ENCODE results near the gene TEDC2. TPM values are rescaled to one million over a fixed set of nuclear protein-coding genes. Genes with fewer than 3 reads are reported as not detected.

TEDC2 gene
- polyA plus RNA-seq, 1 of the 3 experiments (the other 2 are of a cell fraction) = 15.6 TPM

DNA sequence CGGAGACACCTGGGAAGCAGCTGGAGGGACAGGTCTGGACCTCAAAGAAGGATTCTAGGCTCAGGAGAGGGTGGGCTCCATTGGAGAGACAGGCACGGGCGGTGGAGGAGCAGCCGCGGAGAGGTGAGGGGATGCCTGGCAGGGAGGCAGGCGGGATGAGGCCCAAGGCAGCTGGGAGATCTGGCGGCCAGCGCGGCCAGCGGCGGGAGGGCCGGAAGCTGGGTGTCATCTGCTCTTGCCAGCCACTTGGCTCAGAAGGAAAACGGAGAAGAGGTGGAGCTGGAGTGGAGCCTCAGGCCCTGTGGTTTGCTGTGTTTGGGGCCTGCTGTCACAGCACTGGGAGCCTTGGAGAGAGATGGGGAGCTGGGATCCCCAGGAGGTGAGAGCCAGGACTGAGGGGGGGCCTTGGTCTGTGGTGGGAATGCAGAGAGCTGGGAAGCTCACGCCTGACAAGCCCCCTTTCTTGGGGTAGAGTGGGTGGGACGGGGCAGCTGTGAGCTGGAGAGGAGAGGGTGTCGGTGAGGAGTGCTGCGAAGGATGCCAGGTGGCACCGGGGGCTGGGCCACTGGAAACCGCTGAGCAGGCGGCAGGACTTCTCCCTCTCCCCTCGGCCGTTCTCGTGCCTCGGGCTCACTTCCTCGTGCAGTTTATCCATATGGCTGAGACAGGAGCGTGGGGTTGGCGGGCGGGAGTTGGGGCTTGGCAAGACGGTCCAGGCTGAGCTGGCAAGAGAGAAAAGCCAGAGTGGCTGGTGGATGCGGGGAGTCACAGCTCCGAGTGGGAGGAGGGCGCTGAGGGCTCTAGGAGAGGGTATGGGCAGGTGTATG lies 23.0 kb downstream of the TEDC2 start:
- Histone ChIP-seq H3K27ac (ENCODE audit: low read depth in 2 of 2, low read length in 1 of 2) (peak overlapping the region; percentile 47 to 86; a peak in 3 of 4 replicates), H3K4me2 (peak overlapping the region; percentile 73), H3K9me2 (no peaks in the 10 kb centered on the region), H3K9me3 (no peaks in the 10 kb centered on the region), H3K79me2 (ENCODE audit: insufficient read depth) (peaks cover 6% of the 10 kb centered on the region; the same call in 1 of the 2 replicates), H3K27me3 (ENCODE audit: insufficient read depth) (no peaks in the 10 kb centered on the region), H3K4me1 (ENCODE audit: control insufficient read depth in 1 of 2, insufficient read depth in 2 of 2, low read depth in 1 of 2, low read length in 1 of 2) (peaks cover 3 to 48% of the 10 kb centered on the region in 2 experiments; a peak in 3 of 4 replicates), H2AFZ (ENCODE audit: low read depth) (peak overlapping the region; percentile 54), H3K36me3 (replicated peaks in 1 of 2; ENCODE audit: control insufficient read depth in 1 of 2, insufficient read depth in 2 of 2, low read length in 1 of 2) (no peaks in the 10 kb centered on the region), H3F3A (replicated peaks; ENCODE audit: insufficient read depth) (no peaks in the 10 kb centered on the region), H4K20me1 (ENCODE audit: insufficient read depth) (no peaks in the 10 kb centered on the region), H3K4me3 (ENCODE audit: low read depth in 2 of 2, low read length in 1 of 2) (peak overlapping the region; percentile 3 to 11; a peak in 2 of 4 replicates), H3K9ac (peak overlapping the region; percentile 44; the same call in 1 of the 2 replicates)
- ChIA-PET CTCF (interaction anchor here (0.8 to 12.7 kb wide), 13 partner anchors 8 to 479 kb away, joined by 3 to 95 read pairs (median 4); partner anchors contain the start of genes ABCA3, CCNF, NTN3 and TBC1D24), POLR2A (interaction anchor here (0.6 to 3.5 kb wide), 8 partner anchors 8 to 55 kb away, joined by 3 to 44 read pairs (median 6); partner anchors contain the start of genes NTN3, TBC1D24 and TEDC2)
- DNase-seq = peak; percentile 91
- WGBS (ENCODE audit: low lambda C conversion rate) = 53% methylated on average over 32 of the region's 32 CpGs
- no peak for TF ChIP-seq GABPA (IDR thresholded peaks at IDR 0.05; ENCODE audit: low read depth)
- TF ChIP-seq MAX (IDR thresholded peaks at IDR 0.05; ENCODE audit: low read depth) = no peak
- TF ChIP-seq GATA2 (CRISPR knock-in tag; IDR thresholded peaks at IDR 0.05) = no peak
- TF ChIP-seq ZBTB33 (IDR thresholded peaks at IDR 0.05; ENCODE audit: borderline replicate concordance, low read depth) = no peak
- TF ChIP-seq POLR2AphosphoS5 (IDR thresholded peaks at IDR 0.05; ENCODE audit: low read depth, low read length) = no peak
- peak in 1 of 2 experiments; percentile 44; a peak in 1 of 4 replicates for TF ChIP-seq EP300 (IDR thresholded peaks at IDR 0.05; ENCODE audit: borderline replicate concordance in 1 of 2, low read depth in 1 of 2, low read length in 1 of 2)
- TF ChIP-seq MXI1 (IDR thresholded peaks at IDR 0.05; ENCODE audit: low read depth, low read length) = peak; percentile 84
- TF ChIP-seq, protein P1, sequence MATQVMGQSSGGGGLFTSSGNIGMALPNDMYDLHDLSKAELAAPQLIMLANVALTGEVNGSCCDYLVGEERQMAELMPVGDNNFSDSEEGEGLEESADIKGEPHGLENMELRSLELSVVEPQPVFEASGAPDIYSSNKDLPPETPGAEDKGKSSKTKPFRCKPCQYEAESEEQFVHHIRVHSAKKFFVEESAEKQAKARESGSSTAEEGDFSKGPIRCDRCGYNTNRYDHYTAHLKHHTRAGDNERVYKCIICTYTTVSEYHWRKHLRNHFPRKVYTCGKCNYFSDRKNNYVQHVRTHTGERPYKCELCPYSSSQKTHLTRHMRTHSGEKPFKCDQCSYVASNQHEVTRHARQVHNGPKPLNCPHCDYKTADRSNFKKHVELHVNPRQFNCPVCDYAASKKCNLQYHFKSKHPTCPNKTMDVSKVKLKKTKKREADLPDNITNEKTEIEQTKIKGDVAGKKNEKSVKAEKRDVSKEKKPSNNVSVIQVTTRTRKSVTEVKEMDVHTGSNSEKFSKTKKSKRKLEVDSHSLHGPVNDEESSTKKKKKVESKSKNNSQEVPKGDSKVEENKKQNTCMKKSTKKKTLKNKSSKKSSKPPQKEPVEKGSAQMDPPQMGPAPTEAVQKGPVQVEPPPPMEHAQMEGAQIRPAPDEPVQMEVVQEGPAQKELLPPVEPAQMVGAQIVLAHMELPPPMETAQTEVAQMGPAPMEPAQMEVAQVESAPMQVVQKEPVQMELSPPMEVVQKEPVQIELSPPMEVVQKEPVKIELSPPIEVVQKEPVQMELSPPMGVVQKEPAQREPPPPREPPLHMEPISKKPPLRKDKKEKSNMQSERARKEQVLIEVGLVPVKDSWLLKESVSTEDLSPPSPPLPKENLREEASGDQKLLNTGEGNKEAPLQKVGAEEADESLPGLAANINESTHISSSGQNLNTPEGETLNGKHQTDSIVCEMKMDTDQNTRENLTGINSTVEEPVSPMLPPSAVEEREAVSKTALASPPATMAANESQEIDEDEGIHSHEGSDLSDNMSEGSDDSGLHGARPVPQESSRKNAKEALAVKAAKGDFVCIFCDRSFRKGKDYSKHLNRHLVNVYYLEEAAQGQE (IDR thresholded peaks at IDR 0.05; ENCODE audit: low read depth, low read length) = no peak
- TF ChIP-seq USF1 (IDR thresholded peaks at IDR 0.05; ENCODE audit: borderline replicate concordance, low read depth) = no peak
- no peak for TF ChIP-seq CTCF (IDR thresholded peaks at IDR 0.05)
- TF ChIP-seq, protein P2, sequence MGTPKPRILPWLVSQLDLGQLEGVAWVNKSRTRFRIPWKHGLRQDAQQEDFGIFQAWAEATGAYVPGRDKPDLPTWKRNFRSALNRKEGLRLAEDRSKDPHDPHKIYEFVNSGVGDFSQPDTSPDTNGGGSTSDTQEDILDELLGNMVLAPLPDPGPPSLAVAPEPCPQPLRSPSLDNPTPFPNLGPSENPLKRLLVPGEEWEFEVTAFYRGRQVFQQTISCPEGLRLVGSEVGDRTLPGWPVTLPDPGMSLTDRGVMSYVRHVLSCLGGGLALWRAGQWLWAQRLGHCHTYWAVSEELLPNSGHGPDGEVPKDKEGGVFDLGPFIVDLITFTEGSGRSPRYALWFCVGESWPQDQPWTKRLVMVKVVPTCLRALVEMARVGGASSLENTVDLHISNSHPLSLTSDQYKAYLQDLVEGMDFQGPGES (IDR thresholded peaks at IDR 0.05; ENCODE audit: low read depth, low read length) = no peak
- no peak for TF ChIP-seq TAF1 (IDR thresholded peaks at IDR 0.05; ENCODE audit: borderline replicate concordance, low read depth, low read length)
- TF ChIP-seq YY1 (IDR thresholded peaks at IDR 0.05; ENCODE audit: low read depth) = no peak
- TF ChIP-seq NRF1 (IDR thresholded peaks at IDR 0.05; ENCODE audit: low read depth, low read length) = no peak
- no peak for TF ChIP-seq RXRA (IDR thresholded peaks at IDR 0.05; ENCODE audit: borderline replicate concordance, low read depth)
- TF ChIP-seq, protein P3, sequence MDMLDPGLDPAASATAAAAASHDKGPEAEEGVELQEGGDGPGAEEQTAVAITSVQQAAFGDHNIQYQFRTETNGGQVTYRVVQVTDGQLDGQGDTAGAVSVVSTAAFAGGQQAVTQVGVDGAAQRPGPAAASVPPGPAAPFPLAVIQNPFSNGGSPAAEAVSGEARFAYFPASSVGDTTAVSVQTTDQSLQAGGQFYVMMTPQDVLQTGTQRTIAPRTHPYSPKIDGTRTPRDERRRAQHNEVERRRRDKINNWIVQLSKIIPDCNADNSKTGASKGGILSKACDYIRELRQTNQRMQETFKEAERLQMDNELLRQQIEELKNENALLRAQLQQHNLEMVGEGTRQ (IDR thresholded peaks at IDR 0.05; ENCODE audit: borderline replicate concordance, low read depth, low read length) = no peak
- no peak for TF ChIP-seq ELF1 (IDR thresholded peaks at IDR 0.05)
- no peak for TF ChIP-seq EZH2phosphoT487 (IDR thresholded peaks at IDR 0.05; ENCODE audit: borderline replicate concordance, low read depth)
- no peak for TF ChIP-seq TEAD4 (IDR thresholded peaks at IDR 0.05; ENCODE audit: borderline replicate concordance, insufficient read depth)
- TF ChIP-seq FOXM1 (IDR thresholded peaks at IDR 0.05; ENCODE audit: low read depth) = no peak
